ENCODE measurements around the gene UGP2.
"Not testable (repeated sequence)": the region's sequence is repeated elsewhere in the genome, so short reads cannot be mapped to it uniquely, and the experiment has no call there.

Gene UGP2

GRCh38 chr2:63841254-63842022 lies at the start of gene UGP2:
Gene UGP2, plus strand, starts transcription at chr2:63841896. Its CDS starts 290 bp downstream, at chr2:63842186.
- DNase-seq (ENCODE audit: low read depth in 3 of 3): peak; percentile 65 to 77 (median 74)

- no peak for DNase-seq (ENCODE audit: low read depth in 3 of 3)
Observed at GRCh38 chr2:63792530-63792929, 49.2 kb upstream of the UGP2 start.

GRCh38 chr2:63796366-63796765 lies 45.3 kb upstream of the UGP2 start:
- DNase-seq (ENCODE audit: low read depth in 3 of 3): no peak

GRCh38 chr2:63796796-63797195 lies 44.9 kb upstream of the UGP2 start:
- no peak for DNase-seq (ENCODE audit: low read depth in 3 of 3)

GRCh38 chr2:63801455-63801854 lies 40.2 kb upstream of the UGP2 start:
- no peak for DNase-seq (ENCODE audit: low read depth in 3 of 3)

GRCh38 chr2:63805412-63805811 lies 36.3 kb upstream of the UGP2 start:
- DNase-seq (ENCODE audit: low read depth in 3 of 3): no peak

- not testable (repeated sequence) for DNase-seq (ENCODE audit: low read depth in 3 of 3)
Observed at GRCh38 chr2:63808036-63808435, 33.7 kb upstream of the UGP2 start.

GRCh38 chr2:63808911-63809310 lies 32.8 kb upstream of the UGP2 start:
- DNase-seq (ENCODE audit: low read depth in 3 of 3): not testable (repeated sequence)

GRCh38 chr2:63811063-63811462 lies 30.6 kb upstream of the UGP2 start:
- no peak for DNase-seq (ENCODE audit: low read depth in 3 of 3)

- DNase-seq (ENCODE audit: low read depth in 3 of 3): not testable (repeated sequence)
Observed at GRCh38 chr2:63811870-63812269, 29.8 kb upstream of the UGP2 start.

GRCh38 chr2:63814114-63814513 lies 27.6 kb upstream of the UGP2 start:
- DNase-seq (ENCODE audit: low read depth in 3 of 3): no peak

- no peak for DNase-seq (ENCODE audit: low read depth in 3 of 3)
Observed at GRCh38 chr2:63817382-63817781, 24.3 kb upstream of the UGP2 start.

GRCh38 chr2:63818271-63818670 lies 23.4 kb upstream of the UGP2 start:
- no peak for DNase-seq (ENCODE audit: low read depth in 3 of 3)

- DNase-seq (ENCODE audit: low read depth in 3 of 3): no peak
Observed at GRCh38 chr2:63819256-63819655, 22.4 kb upstream of the UGP2 start.

- DNase-seq (ENCODE audit: low read depth in 3 of 3): no peak
Observed at GRCh38 chr2:63819765-63820717, 21.7 kb upstream of the UGP2 start.

GRCh38 chr2:63820969-63821368 lies 20.7 kb upstream of the UGP2 start:
- DNase-seq (ENCODE audit: low read depth in 3 of 3): no peak

GRCh38 chr2:63821396-63821795 lies 20.3 kb upstream of the UGP2 start:
- no peak for DNase-seq (ENCODE audit: low read depth in 3 of 3)

- no peak for DNase-seq (ENCODE audit: low read depth in 3 of 3)
Observed at GRCh38 chr2:63822478-63822877, 19.2 kb upstream of the UGP2 start.

- no peak for DNase-seq (ENCODE audit: low read depth in 3 of 3)
Observed at GRCh38 chr2:63827749-63828148, 13.9 kb upstream of the UGP2 start.

- DNase-seq (ENCODE audit: low read depth in 3 of 3): no peak
Observed at GRCh38 chr2:63831176-63831575, 10.5 kb upstream of the UGP2 start.

GRCh38 chr2:63834401-63834800 lies 7.3 kb upstream of the UGP2 start:
- DNase-seq (ENCODE audit: low read depth in 3 of 3): no peak

- no peak for DNase-seq (ENCODE audit: low read depth in 3 of 3)
Observed at GRCh38 chr2:63837036-63837594, 4.6 kb upstream of the UGP2 start.

Measured in stimulated activated CD4-positive, alpha-beta T cell treated with anti-CD3 and anti-CD28 coated beads, TNF-alpha, amount 100 ng/mL, for 48 hours (primary cell).